SK-N-SH (cell line): ENCODE results near the gene NTN1. TPM values are rescaled to one million over a fixed set of nuclear protein-coding genes. Genes with fewer than 3 reads are reported as not detected.
"Not testable (repeated sequence)": the region's sequence is repeated elsewhere in the genome, so short reads cannot be mapped to it uniquely, and the experiment has no call there.

Experiments
- CTCF ChIA-PET: fragments of 300-600, 350-600 bp; formaldehyde crosslinking; extraction: SDS; loops from one replicate; lab custom pipeline; 2021; lab: Yijun Ruan, JAX
- POLR2A ChIA-PET: fragments of 350-600 bp; sonication (Branson Sonifier 250); formaldehyde crosslinking; extraction: SDS; loops from one replicate; lab custom pipeline; 2020; ENCODE audit warnings: antibody characterized with exemption, inconsistent platforms; lab: Yijun Ruan, JAX
- DNase-seq: peaks from one replicate; pipeline ENCODE4 v3.0.0; 2012
- H2AFZ ChIP-seq: fragments of 200-600 bp; sonication (generic); 2 replicates; pipeline ENCODE4 v1.8.1; 2016; ENCODE audit warnings: antibody characterized with exemption, mild to moderate bottlenecking, low read depth
- H3F3A ChIP-seq: fragments of 200-600 bp; sonication (generic); replicated peaks from 2 replicates; pipeline ENCODE3; 2016; ENCODE audit warnings: antibody characterized with exemption, mild to moderate bottlenecking; ENCODE audit not compliant: insufficient read depth
- H3K27ac ChIP-seq, 2 experiments: fragments of 200-500 bp in 1 of 2; fragments of 200-600 bp in 1 of 2; sonication (Bioruptor generic) in 1 of 2; sonication (generic), shearing (Covaris generic) in 1 of 2; 2 replicates each; pipeline versions ENCODE4 v1.5.1 to v1.6.1; 2014 to 2016; ENCODE audit warnings: low read depth in 2 of 2, inconsistent platforms in 1 of 2, low read length in 1 of 2, mild to moderate bottlenecking in 1 of 2, mixed read lengths in 1 of 2
- H3K27me3 ChIP-seq: fragments of 200-600 bp; sonication (generic), shearing (Covaris generic); 2 replicates; pipeline ENCODE4 v1.6.1; 2016; ENCODE audit warnings: mixed run types; ENCODE audit not compliant: insufficient read depth
- H3K36me3 ChIP-seq, 2 experiments: fragments of 200-500 bp in 1 of 2; fragments of 200-600 bp in 1 of 2; sonication (Bioruptor generic) in 1 of 2; sonication (generic) in 1 of 2; replicated peaks in 1 of 2; 2 replicates each; pipeline versions ENCODE3 to v1.5.1; 2014 to 2016; ENCODE audit warnings: low read length in 1 of 2, mild to moderate bottlenecking in 1 of 2; ENCODE audit not compliant: insufficient read depth in 2 of 2, control insufficient read depth in 1 of 2
- H3K4me1 ChIP-seq, 2 experiments: fragments of 200-500 bp in 1 of 2; fragments of 200-600 bp in 1 of 2; sonication (Bioruptor generic) in 1 of 2; sonication (generic), shearing (Covaris generic) in 1 of 2; 2 replicates each; pipeline versions ENCODE4 v1.5.1 to v1.6.1; 2014 to 2016; ENCODE audit warnings: low read depth in 1 of 2, low read length in 1 of 2, mixed run types in 1 of 2; ENCODE audit not compliant: insufficient read depth in 2 of 2, control insufficient read depth in 1 of 2
- H3K4me2 ChIP-seq: fragments of 200-600 bp; sonication (generic), shearing (Covaris generic); 2 replicates; pipeline ENCODE4 v1.6.1; 2017; ENCODE audit warnings: mixed run types
- H3K4me3 ChIP-seq, 2 experiments: fragments of 200-500 bp in 1 of 2; fragments of 200-600 bp in 1 of 2; sonication (Bioruptor generic) in 1 of 2; sonication (generic), shearing (Covaris generic) in 1 of 2; 2 replicates each; pipeline versions ENCODE4 v1.5.1 to v1.8.1; 2014 to 2016; ENCODE audit warnings: low read depth in 2 of 2, inconsistent platforms in 1 of 2, low read length in 1 of 2, mild to moderate bottlenecking in 1 of 2, mixed read lengths in 1 of 2, moderate library complexity in 1 of 2
- H3K79me2 ChIP-seq: fragments of 200-600 bp; sonication (generic); 2 replicates; pipeline ENCODE4 v1.8.1; 2017; ENCODE audit warnings: mild to moderate bottlenecking; ENCODE audit not compliant: insufficient read depth
- H3K9ac ChIP-seq: fragments of 200-600 bp; sonication (generic); 2 replicates; pipeline ENCODE4 v1.6.1; 2017; ENCODE audit warnings: mixed run types
- H3K9me2 ChIP-seq: fragments of 200-600 bp; sonication (generic); 2 replicates; pipeline ENCODE4 v1.6.1; 2017; ENCODE audit warnings: mixed run types
- H3K9me3 ChIP-seq: fragments of 200-600 bp; sonication (generic); 2 replicates; pipeline ENCODE4 v1.6.1; 2017; ENCODE audit warnings: mixed run types, mild to moderate bottlenecking, moderate library complexity
- H4K20me1 ChIP-seq: fragments of 200-600 bp; sonication (generic); 2 replicates; pipeline ENCODE4 v1.6.1; 2017; ENCODE audit warnings: mild to moderate bottlenecking, mixed run types; ENCODE audit not compliant: insufficient read depth
- CHD2 ChIP-seq: fragments of 150-350 bp; IDR thresholded peaks from 2 replicates; pipeline ENCODE4 v1.6.1; 2018; ENCODE audit warnings: low read length; ENCODE audit not compliant: partially characterized antibody
- CTCF ChIP-seq: fragments of 200-600 bp; sonication (generic); IDR thresholded peaks from 2 replicates; pipeline ENCODE4 v1.6.1; 2017; ENCODE audit warnings: antibody characterized with exemption, mild to moderate bottlenecking, moderate library complexity
- ELF1 ChIP-seq: IDR thresholded peaks from 2 replicates; pipeline ENCODE4 v1.4.0; 2012
- FOXM1 ChIP-seq: IDR thresholded peaks from 2 replicates; pipeline ENCODE4 v1.4.0; 2012; ENCODE audit warnings: low read depth, mild to moderate bottlenecking
- GABPA ChIP-seq: IDR thresholded peaks from 2 replicates; pipeline ENCODE4 v1.4.0; 2012; ENCODE audit warnings: low read depth, mild to moderate bottlenecking
- MAX ChIP-seq: IDR thresholded peaks from 2 replicates; pipeline ENCODE4 v1.4.0; 2012; ENCODE audit warnings: low read depth
- NFIC ChIP-seq: IDR thresholded peaks from 2 replicates; pipeline ENCODE4 v1.4.0; 2012; ENCODE audit warnings: borderline replicate concordance
- POLR2AphosphoS5 ChIP-seq: IDR thresholded peaks from 2 replicates; pipeline ENCODE4 v1.6.1; 2012; ENCODE audit warnings: low read depth, low read length
- REST ChIP-seq: IDR thresholded peaks from 2 replicates; pipeline ENCODE4 v1.6.1; 2012; ENCODE audit warnings: mild to moderate bottlenecking, low read depth, low read length, moderate library complexity
- RFX5 ChIP-seq: IDR thresholded peaks from 2 replicates; pipeline ENCODE4 v1.6.1; 2012; ENCODE audit warnings: mild to moderate bottlenecking, improper control_type of control experiment, low read length
- RXRA ChIP-seq: IDR thresholded peaks from 2 replicates; pipeline ENCODE4 v1.4.0; 2012; ENCODE audit warnings: low read depth, mild to moderate bottlenecking, borderline replicate concordance
- SMC3 ChIP-seq: IDR thresholded peaks from 2 replicates; pipeline ENCODE4 v1.6.1; 2012; ENCODE audit warnings: low read depth, low read length, improper control_type of control experiment
- TAF1 ChIP-seq: IDR thresholded peaks from 2 replicates; pipeline ENCODE4 v1.6.1; 2012; ENCODE audit warnings: low read depth, mild to moderate bottlenecking, low read length, moderate library complexity, borderline replicate concordance
- TCF12 ChIP-seq: IDR thresholded peaks from 2 replicates; pipeline ENCODE4 v1.4.0; 2012
- YY1 ChIP-seq: IDR thresholded peaks from 2 replicates; pipeline ENCODE4 v1.4.0; 2012; ENCODE audit warnings: low read depth, mild to moderate bottlenecking
- ZBTB33 ChIP-seq: IDR thresholded peaks from 2 replicates; pipeline ENCODE4 v1.4.0; 2012; ENCODE audit warnings: low read depth, borderline replicate concordance
- WGBS: methylation state at CpG from one replicate; pipeline ENCODE4 v1.1.6; 2017; ENCODE audit warnings: low lambda C conversion rate; 5-methylcytosine and 5-hydroxymethylcytosine counted together
- polyA plus RNA-seq, 3 experiments: library from polyadenylated mRNA; depleted of rRNA; stranded (reverse); fragments of >200 nt; gene quantifications; 2 replicates each; pipeline ENCODE4 v1.2.3, GENCODE V29; 2012

Gene NTN1
- polyA plus RNA-seq, 1 of the 3 experiments (the other 2 are of a cell fraction), result 0.05 TPM

GRCh38 chr17:9101356-9101755 lies 80.0 kb downstream of the NTN1 start (continued):
- TF ChIP-seq ZBTB33, result no peak

DNA sequence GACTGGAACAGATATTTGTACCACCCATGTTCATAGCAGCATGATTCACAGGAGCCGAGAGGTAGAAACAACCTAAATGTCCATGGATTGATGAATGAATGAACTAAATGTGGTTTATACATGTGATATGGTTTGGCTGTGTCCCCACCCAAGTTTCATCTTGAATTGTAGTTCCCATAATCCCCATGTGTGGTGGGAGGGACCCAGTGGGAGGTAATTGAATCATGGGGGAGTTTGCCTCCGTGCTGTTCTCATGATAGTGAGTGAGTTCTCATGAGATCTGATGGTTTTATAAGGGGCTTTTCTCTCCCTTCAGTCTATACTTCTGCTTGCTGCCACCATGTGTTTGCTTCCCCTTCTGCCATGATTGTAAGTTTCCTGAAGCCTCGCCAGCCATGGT lies 81.9 kb downstream of the NTN1 start:
- H3K36me3 ChIP-seq, H3F3A ChIP-seq, H3K27ac ChIP-seq, H3K9me3 ChIP-seq, H3K4me1 ChIP-seq, H3K9ac ChIP-seq, H3K4me3 ChIP-seq, H4K20me1 ChIP-seq, CTCF ChIA-PET, DNase-seq, H3K79me2 ChIP-seq, H3K9me2 ChIP-seq, H3K4me2 ChIP-seq, POLR2A ChIA-PET, H2AFZ ChIP-seq: not testable (repeated sequence)
- H3K27me3 ChIP-seq, result peaks cover 31% of the 10 kb centered on the region; the same call in 1 of the 2 replicates
- 5% methylated on average over 3 of the region's 3 CpGs for WGBS

DNA sequence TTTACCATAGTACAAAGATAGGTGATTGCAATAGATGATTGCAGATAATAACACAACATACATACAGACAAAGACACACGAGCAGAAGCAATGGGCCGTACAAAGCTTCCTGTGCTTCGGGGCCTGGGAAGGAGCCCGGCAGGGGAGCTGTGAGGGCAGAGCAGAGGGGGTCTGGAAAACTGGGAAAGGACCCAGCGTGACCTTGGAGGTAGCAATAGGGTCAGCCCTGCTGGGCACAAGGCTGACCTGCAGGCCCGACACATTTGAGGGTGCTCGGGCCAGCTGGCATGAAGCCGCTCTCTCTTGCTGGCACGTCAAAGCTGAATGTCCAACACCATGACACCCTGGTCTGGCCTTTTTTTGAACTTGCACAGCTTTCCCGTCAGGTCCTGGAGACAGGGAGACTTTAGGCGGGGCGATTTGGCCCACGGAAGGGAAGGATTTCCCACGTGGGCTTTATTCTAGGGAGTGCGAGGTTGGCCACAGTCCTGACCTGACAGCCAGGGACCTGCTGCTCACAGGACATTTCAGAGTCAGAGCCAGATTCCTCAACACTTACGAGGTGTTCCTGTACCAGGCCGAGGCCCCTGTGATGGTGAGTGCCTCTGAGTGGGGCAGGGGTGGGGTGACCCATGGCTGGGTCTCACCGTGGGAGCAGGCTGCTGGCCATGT lies 83.2 kb downstream of the NTN1 start:
- 27% methylated on average over 14 of the region's 18 CpGs for WGBS
- no peaks in the 10 kb centered on the region for H3K9me3 ChIP-seq
- H3K4me3 ChIP-seq, result no peak overlapping the region
- ChIA-PET CTCF (interaction anchor here (0.8 kb wide), 1 partner anchor 11 kb away, joined by 3 read pairs; no protein-coding TSS in a partner anchor), POLR2A (no interaction called here)
- no peaks in the 10 kb centered on the region for H4K20me1 ChIP-seq
- H3F3A ChIP-seq, result no peaks in the 10 kb centered on the region
- no peaks in the 10 kb centered on the region for H3K79me2 ChIP-seq
- no peaks in the 10 kb centered on the region for H3K9me2 ChIP-seq
- no peak overlapping the region for H3K9ac ChIP-seq
- no peaks in the 10 kb centered on the region for H3K4me1 ChIP-seq
- no peak for DNase-seq
- no peak overlapping the region for H3K27ac ChIP-seq
- peaks cover 39% of the 10 kb centered on the region; the same call in 1 of the 2 replicates for H3K27me3 ChIP-seq
- H3K4me2 ChIP-seq, result no peak overlapping the region
- H2AFZ ChIP-seq, result no peak overlapping the region
- no peaks in the 10 kb centered on the region for H3K36me3 ChIP-seq
- TF ChIP-seq MAX (no peak), REST (no peak), TCF12 (no peak), SMC3 (no peak), CTCF (no peak), CHD2 (no peak), POLR2AphosphoS5 (no peak), RFX5 (no peak), RXRA (no peak), YY1 (no peak), ZBTB33 (no peak), FOXM1 (no peak), TAF1 (no peak), NFIC (no peak), GABPA (no peak), ELF1 (no peak)
